Stimulated activated CD8-positive, alpha-beta memory T cell treated with anti-CD3 and anti-CD28 coated beads, Interleukin-15, amount 100 ng/mL, for 48 hours (primary cell): Measurements from ENCODE around the gene ICOS.

Source experiments
- DNase-seq, 2 donors: peaks; one replicate each; pipeline ENCODE4 v3.0.0-alpha.2; 2020; ENCODE audit warnings: low read depth in 2 of 2

ICOS gene

DNA sequence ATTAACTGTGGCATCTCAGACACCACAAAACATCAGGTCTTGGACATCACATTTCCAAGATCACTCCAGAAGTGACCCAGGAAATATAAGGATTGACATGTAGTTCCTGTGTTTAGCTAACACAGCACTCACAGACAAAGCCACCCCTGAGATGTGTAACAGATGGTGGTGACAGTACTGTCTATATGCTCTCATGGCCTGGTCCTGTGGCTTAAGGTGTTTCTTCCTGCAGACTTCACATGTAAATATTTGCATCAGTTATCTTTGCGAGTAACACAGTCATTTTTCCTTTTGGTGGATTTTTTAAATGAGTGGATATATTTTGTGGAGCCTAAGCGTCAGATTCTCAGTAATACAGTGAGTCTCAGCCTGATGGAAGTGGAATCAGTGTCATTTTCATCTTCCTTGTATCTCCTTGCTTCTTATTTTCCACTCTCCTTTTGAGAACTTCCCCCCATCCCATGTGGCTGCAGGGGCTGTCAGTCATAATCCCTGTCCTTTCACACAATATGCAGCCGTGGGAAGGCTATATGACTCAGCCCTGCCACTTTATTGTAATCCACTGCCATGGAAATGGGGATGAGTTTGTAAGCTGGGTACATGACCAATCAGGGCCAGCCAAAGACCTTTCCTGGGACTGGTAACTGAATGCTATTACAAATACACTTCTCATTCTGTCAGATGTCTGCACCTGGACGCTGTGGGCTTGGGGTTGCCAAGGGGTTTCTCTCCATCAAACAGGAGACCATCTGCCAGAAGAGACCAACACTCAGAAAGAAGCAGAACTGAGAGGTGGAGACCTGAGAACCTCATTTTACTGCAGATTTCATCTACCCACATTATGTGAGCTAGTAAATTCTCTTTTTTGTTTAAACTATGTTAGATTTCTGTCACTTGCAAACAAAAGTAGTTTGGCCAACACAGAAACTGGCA lies 74.3 kb downstream of the ICOS start:
- no peak for DNase-seq
